ENCODE results near the gene STXBP5. TPM values are rescaled to one million over a fixed set of nuclear protein-coding genes. Genes with fewer than 3 reads are reported as not detected.

The STXBP5 gene
- 19.7 and 38.0 TPM in 2 replicates for total RNA-seq (2014; rRNA removed; shearing (Covaris generic))

GRCh38 chr6:147204060-147204785 lies at the start of gene STXBP5:
Gene STXBP5 (plus strand): TSS chr6:147204417. CDS start chr6:147204533, 116 bp downstream.
- DNase-seq (ENCODE audit: low read depth), result peak; percentile 66

- DNase-seq (ENCODE audit: low read depth), result peak; percentile 67
Measured at GRCh38 chr6:147154454-147154853, 49.8 kb upstream of the STXBP5 start.

GRCh38 chr6:147156218-147156617 lies 48.0 kb upstream of the STXBP5 start:
- DNase-seq (ENCODE audit: low read depth), result no peak

DNA sequence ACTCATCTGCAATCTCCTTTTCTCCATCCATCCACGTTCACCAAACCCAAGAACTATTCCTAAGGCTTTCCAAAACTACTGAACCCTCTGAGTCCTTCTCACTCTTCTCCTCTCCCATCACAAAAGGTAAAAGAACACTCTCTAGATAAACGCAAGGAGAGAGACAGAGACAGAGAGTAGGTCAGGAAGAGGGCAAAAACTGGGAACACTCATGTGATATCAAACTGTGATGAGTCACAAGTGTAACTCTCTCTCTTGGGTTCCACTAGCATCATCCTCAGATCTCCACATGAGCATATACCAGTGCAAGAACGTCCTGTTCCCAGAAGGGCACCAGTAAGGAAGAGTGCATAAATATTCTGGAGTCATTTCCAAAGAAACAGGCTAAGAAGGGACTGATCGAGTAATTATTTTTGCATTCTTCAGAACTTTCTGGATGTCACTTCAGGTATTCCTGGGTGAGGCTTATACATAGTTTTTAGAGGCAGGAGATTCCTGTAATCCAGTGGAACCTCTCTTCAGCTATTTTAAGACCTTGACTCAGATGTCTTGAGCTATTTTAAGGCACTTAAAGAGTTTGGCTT lies 47.3 kb upstream of the STXBP5 start:
- peak; percentile 42 for DNase-seq (ENCODE audit: low read depth)

GRCh38 chr6:147157930-147158329 lies 46.3 kb upstream of the STXBP5 start:
- DNase-seq (ENCODE audit: low read depth), result no peak

- DNase-seq (ENCODE audit: low read depth), result no peak
Measured at GRCh38 chr6:147158881-147159280, 45.3 kb upstream of the STXBP5 start.

- no peak for DNase-seq (ENCODE audit: low read depth)
Measured at GRCh38 chr6:147159536-147160374, 44.5 kb upstream of the STXBP5 start.

DNA sequence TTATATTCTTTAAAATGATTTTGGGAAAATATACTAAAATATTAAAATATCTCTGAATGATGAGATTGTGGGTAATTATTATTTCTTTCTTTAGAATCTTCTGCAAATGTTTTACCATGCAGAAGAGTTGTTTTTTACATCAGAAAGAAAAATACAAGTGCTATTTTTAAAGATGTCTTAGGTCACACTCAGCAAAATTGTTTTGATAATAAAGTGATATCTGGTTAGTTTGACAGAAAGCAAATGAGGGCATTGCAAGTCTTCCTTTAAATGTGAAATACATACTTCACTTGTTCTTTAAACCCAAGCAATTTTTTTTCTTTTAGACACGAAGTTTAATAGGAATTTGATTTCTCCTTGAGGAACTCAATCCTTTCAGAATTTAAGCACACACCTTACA lies 43.6 kb upstream of the STXBP5 start:
- no peak for DNase-seq (ENCODE audit: low read depth)

DNA sequence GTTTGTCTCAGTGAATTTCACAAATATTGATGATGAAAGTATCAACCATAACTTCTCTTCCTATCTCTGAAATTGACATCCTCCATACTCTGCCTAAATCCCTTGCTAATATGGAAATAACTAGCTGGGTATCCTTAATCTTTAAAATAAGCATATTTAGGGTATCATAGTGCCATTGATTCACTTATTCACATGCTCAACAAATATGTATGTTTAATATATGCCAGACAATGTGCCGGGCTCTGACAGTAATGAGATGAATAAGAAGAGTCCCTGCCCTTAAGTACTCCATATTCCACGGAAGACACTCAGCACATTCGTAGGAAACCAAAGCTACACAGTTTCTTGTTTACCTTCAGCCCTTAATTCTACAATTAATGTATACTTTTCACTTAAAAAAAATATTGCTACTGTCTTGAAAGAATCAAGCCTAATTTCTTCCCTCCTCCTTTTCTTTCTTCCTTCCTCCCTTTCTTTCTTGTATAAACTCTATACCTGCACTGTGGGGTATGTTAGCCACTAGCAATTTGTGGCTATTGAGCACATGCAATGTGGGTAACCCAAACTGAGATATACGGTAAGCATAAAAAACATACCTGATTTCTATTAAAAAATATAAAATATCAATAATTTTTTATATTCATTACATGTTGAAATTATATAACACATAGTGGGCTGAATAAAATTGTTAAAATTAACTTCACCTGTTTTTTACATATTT lies 42.8 kb upstream of the STXBP5 start:
- DNase-seq (ENCODE audit: low read depth), result no peak

DNA sequence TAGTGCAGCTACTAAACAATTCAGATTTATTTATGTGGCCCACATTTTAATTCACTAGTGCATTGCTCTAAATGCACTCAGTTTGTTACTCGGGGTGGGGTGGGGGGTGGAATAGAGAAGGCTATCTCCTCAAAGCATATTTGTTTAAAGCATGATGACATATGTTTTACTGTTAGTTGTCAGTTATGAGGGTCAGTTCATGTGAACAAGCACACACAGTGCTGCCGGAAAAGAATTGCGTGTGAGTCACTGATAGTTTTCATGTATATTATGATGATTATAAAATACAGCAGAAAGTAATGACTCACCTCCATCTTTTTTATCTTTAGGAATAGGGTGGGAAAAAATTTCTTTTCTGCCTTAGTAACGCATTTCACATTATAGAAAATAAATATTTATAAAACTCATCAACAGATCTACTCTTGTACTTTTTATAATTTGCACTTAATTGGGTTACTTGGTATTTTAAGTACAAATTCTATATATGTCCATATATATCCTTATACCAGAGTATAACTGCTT lies 42.2 kb upstream of the STXBP5 start:
- DNase-seq (ENCODE audit: low read depth), result no peak

DNA sequence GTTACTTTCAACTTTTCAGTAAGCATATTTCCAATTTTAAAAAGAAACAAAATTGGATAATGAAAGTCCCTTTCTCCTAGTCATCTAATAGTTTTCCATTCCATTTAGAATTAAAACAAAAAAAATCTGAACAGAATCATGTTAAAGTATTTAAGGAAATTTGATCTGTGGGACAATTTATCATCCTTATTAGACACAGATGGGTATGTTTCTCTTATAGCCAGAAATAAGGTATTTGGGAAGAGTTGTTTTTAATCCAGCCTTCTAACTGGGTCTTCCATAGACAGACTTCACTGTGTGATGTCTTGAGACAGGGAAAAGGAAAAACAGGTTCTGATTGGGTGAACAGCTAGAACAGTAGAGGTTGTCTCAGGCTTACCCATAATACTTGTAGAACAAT lies 39.5 kb upstream of the STXBP5 start:
- no peak for DNase-seq (ENCODE audit: low read depth)

DNA sequence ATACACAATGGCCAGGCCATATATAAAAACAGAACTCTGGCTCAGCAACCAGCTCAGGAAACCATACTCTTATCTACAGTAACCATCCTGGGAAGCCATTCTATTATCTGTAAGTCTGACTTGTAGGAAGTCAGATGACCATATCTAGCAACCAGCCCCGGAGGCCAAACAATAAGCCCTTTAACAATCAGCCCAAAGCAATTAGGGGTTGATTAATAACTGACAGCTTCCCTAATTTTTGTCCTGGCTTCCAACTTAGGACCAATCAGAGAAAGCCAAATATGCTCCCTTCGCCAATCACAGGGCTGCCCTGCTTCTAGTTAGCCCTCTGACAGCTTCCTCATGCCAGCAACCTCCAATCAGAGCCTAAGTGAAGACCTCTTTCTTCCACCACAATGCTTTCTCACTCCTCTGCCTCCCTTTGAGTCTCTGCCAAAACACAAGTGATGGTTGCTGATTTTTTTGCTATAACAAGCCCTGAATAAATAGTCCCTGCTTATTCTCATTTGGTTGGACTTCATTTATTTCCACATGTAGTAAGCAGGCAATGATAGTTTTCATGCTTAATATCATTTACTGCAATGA lies 37.8 kb upstream of the STXBP5 start:
- peak; percentile 43 for DNase-seq (ENCODE audit: low read depth)

DNA sequence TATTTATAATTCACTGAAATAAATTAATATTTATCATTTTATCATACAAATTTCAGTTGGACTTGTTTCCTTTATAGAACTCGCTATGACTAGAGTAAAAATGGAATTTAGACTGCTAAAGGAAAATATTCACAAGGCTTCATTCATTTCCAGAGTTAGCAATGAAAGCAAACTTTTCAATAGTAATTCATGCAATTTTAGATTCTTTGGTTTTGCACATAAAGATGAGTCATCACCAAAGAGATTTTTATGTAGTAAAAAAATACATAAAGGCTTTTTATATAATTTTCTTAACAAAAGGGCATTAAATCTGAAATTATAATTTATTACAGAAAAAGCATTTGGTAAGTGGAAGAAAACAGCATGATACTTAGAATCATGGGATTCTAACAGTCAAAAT lies 37.2 kb upstream of the STXBP5 start:
- no peak for DNase-seq (ENCODE audit: low read depth)

DNA sequence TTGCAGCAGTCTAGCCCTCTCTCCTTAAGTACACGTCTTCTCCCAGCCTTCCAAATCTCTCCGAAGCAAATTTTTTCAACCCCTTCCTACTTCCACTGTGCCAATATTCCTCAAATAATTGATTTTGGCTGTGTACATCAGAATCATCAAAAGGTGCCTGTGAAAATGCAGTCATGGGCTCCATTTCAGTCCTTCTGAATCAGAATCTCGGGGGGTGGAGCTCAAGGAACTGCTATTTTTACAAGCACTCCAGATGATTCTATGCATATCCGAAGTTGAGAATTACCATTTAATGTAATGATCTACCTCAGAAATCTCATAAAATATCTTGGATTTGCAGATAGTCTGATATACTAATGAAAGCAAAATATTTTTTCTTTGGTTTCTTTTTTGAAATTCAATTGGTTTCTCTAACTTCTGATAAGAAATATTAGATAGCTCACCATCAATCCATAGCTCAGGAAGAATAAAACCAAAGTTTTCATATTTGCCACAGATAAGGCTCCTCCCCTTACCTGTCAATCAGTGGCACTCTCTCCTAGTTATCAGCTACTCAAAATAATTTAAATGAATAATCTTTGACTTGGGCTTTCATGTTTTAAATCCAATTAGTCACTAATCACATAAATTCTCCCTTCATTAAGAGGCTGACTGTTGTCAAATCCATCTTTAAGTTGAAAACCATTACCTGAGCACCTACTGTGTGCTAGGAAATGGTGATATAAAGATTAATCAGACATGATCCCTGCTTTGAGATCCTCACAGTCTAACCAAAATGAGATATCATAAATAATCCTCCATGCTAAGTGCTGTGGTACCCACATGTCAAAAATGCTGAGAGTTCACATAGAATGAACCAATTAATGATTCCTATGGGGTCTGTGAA lies 36.4 kb upstream of the STXBP5 start:
- no peak for DNase-seq (ENCODE audit: low read depth)

DNA sequence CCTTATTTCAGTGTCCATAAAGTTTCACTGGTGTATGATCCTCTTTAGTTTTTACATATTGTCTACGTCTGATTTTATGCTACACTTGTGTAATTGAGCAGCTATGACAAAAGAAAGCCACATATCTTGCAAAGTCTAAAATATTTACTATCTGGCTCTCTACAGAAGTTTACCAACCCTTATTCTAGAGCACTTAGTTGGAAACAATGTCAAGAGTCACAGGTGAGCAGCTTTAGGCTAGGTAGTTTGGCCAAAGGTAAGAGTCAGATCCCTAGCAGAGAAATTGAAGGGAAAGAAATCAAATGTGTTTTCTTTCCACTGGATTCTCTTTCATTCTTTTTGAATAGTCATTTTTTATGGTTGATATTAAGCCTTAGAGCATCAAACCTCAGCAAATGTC lies 34.7 kb upstream of the STXBP5 start:
- no peak for DNase-seq (ENCODE audit: low read depth)

DNA sequence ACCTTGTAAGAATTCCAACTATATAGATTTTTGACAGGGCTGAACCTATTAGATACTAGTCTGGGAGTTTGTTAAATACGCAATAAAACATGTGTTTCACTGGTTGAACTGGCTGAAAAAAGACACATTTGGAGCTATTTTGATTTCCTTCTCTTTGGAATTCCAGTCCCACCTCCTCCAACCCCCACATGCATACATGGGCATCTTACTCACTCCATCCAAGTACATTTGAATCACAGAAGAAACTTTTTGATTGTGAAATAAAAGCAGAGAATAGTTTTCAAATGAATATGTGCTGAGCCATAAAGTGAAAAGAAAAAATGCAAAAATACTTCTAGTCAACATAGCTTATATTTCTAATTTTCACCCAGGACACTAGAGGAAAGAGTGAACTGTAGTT lies 33.9 kb upstream of the STXBP5 start:
- DNase-seq (ENCODE audit: low read depth), result peak; percentile 77

DNA sequence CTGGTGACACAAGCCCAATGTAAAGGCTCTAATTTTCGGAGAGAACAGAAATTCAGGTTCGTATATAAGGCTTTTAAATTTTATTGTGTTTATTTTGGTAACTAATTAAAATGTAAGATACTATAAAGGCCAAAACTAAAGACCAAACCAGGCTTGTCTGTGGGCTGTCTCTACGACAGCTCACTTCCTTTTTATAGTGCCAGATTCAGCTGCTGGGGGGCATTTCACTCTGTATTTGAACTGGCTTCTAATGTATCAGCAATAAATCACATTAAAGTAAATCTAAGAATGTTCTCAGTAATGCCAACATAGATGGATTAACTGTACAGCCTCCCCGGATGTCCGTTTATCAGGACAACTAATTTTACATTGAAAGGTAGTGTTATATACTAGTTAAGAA lies 31.1 kb upstream of the STXBP5 start:
- DNase-seq (ENCODE audit: low read depth), result no peak

DNA sequence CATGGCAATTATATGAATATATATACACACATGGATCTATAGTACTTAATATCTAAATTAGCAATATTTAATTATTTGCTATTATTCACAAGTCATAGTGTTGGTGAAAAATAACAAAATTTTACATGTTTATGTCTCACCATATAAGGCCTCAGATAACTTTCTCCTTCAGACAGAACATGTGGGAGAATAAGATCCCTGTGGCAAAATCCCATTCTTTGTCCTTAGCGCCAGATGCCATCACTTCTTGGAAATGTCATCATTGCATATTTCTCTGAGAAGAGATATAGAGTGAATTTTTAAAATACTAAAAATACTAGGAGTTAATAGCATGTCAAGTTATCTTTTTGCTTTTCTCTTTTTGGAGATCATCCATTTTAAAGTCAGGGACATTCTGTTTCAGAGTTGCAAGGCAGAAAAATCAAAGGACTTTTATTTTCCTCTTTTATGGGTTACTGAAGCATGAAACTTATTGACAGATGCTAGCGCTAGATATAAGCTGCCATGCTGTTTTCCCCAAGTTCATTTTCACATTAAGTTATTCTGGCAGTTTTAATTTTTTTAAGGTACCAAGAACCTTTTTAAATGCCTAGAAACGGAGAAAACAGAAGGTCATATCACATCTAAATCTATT lies 30.4 kb upstream of the STXBP5 start:
- DNase-seq (ENCODE audit: low read depth), result no peak

GRCh38 chr6:147176795-147177194 lies 27.4 kb upstream of the STXBP5 start:
- DNase-seq (ENCODE audit: low read depth), result no peak

DNA sequence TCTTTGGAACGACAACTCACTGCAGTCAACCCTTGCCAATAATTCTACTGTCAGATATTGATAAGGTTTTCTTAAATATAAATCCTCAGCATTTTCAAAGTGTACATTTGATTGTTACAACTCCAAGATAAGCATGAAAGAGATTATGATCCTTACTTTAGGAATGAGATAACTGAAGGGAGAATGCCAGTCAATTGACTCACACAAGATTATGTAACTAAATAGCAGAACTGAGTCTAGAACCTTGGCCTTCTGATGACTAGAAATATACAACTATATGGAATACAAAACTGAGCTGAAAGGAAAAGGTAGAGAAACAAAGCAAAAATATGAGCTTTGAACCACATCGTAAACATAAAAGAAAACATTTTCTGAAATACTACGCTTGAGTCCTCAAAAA lies 26.9 kb upstream of the STXBP5 start:
- DNase-seq (ENCODE audit: low read depth), result peak; percentile 36
